OCI-LY7 (cell line): ENCODE results near the gene AK4.

ENCODE experiments used
- CTCF ChIP-seq: fragments of 200-600 bp; sonication (generic); conservative IDR thresholded peaks from 2 replicates; pipeline ENCODE4 v1.5.1; 2014; ENCODE audit warnings: mild to moderate bottlenecking, antibody characterized with exemption, low read length, moderate library complexity, mixed read lengths
- EZH2phosphoT487 ChIP-seq: fragments of 200-600 bp; sonication (generic); IDR thresholded peaks from 2 replicates; pipeline ENCODE4 v1.6.1; 2018; ENCODE audit warnings: low read depth, borderline replicate concordance, mild to moderate bottlenecking, mixed run types, antibody characterized with exemption, low read length, moderate library complexity, mixed read lengths

- TF ChIP-seq CTCF, result no peak
- TF ChIP-seq EZH2phosphoT487, result no peak
These were observed 6.6 kb upstream of the AK4 start for GRCh38 chr1:65141394-65141793.
